Hepatocyte (in vitro differentiated cells): Measurements from ENCODE around the gene ZNF879.

ENCODE experiments used
- CTCF ChIP-seq: fragments of 200-600 bp; sonication (generic); IDR thresholded peaks from 2 replicates; pipeline ENCODE4 v1.5.1; 2016; ENCODE audit warnings: antibody characterized with exemption, mild to moderate bottlenecking; ENCODE audit not compliant: poor library complexity
- EZH2 ChIP-seq: fragments of 200-600 bp; sonication (generic); IDR thresholded peaks from 2 replicates; pipeline ENCODE4 v1.6.1; 2016; ENCODE audit warnings: antibody characterized with exemption, mild to moderate bottlenecking, borderline replicate concordance
- EZH2phosphoT487 ChIP-seq: fragments of 200-600 bp; sonication (generic); IDR thresholded peaks from one replicate; pipeline ENCODE4 v1.6.1; 2018; ENCODE audit warnings: antibody characterized with exemption, mild to moderate bottlenecking, low read depth, moderate library complexity; ENCODE audit not compliant: unreplicated experiment, severe bottlenecking

- TF ChIP-seq EZH2phosphoT487 (no peak), CTCF (no peak), EZH2 (no peak)
Measured at GRCh38 chr5:179051784-179052183, 28.2 kb downstream of the ZNF879 start.
